D721Med (cell line): ENCODE data around the gene SNUPN.

Experiments used
- DNase-seq: peaks from one replicate; pipeline ENCODE4 v3.0.0; 2011; ENCODE audit warnings: low spot score; ENCODE audit not compliant: insufficient read length
- FAIRE-seq: peaks from 2 replicates; lab custom pipeline; 2011; peaks lifted over from hg19 to GRCh38; lab: Jason Lieb, UNC
- TF ChIP-seq, protein P1 (sequence below): IDR thresholded peaks from 2 replicates; pipeline ENCODE4 v1.5.1; 2012; ENCODE audit warnings: mild to moderate bottlenecking, control low read depth; ENCODE audit not compliant: insufficient read depth; ENCODE audit errors: missing control alignments

SNUPN gene

DNA sequence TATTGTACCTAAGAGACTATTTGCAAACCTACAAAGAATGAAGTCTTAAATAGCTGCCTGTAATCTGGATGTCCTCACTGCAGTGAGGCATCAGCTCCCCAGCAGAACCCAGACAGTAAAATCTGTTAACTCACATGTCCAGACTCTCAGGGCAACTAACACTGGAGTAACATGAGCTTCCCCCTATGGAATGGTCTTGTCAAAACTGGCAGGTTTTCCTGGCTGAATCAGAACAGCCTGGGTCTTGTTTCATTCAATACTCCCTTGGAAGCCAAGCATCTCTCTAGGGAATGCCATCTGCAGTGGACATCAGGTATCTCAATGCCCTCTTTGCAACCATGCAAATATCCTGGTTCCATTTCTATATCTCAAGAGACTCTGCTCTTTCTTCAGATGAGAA lies 70.8 kb downstream of the SNUPN start:
- TF ChIP-seq, protein P1, sequence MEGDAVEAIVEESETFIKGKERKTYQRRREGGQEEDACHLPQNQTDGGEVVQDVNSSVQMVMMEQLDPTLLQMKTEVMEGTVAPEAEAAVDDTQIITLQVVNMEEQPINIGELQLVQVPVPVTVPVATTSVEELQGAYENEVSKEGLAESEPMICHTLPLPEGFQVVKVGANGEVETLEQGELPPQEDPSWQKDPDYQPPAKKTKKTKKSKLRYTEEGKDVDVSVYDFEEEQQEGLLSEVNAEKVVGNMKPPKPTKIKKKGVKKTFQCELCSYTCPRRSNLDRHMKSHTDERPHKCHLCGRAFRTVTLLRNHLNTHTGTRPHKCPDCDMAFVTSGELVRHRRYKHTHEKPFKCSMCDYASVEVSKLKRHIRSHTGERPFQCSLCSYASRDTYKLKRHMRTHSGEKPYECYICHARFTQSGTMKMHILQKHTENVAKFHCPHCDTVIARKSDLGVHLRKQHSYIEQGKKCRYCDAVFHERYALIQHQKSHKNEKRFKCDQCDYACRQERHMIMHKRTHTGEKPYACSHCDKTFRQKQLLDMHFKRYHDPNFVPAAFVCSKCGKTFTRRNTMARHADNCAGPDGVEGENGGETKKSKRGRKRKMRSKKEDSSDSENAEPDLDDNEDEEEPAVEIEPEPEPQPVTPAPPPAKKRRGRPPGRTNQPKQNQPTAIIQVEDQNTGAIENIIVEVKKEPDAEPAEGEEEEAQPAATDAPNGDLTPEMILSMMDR, result no peak
- FAIRE-seq (no peak), DNase-seq (no peak)

DNA sequence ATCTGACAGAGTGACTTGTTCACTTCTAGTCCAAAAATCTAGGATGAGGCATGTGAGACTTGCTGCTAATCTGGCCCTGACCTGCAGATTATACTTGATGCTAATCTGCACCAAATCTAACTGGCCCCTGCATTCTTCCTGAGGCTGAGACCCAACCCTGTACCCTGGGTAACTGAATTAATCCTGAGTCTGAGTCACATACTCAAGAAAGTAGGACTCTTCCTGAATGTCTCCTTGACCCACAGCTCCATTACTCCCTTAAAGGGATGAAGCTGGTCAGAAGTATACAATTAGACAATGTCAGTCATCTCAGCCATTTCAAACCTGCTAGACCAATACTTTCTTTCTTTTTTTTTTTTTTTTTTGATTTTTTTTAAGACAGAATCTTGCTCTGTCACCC lies 71.9 kb downstream of the SNUPN start:
- TF ChIP-seq, protein P1, result no peak
- FAIRE-seq (no peak), DNase-seq (no peak)

DNA sequence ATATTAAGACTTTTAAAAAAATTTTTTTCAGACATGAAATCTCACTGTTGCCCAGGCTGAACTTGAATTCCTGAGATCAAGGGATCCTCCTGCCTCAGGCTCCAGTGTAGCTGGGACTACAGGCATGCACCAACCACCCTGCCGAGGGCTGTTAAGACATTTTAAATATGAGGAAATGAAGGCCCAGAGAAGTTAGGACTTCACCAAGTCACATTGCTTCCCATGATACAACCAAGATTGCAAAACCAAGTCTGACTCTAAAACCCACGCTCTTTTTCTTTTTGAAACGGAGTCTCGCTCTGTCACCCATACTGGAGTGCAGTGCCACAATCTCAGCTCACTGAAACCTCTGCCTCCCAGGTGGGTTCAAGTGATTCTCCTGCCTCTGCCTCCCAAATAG lies 74.4 kb downstream of the SNUPN start:
- FAIRE-seq (no peak), DNase-seq (no peak)
- TF ChIP-seq, protein P1, result no peak
